IMR-90 (cell line): ENCODE measurements around the gene NANOS3. TPM values are rescaled to one million over a fixed set of nuclear protein-coding genes. Genes with fewer than 3 reads are reported as not detected.

Experiments
- ATAC-seq: fragments of 200-7000 bp; cut with Tn5 transposase; 2 replicates; pipeline ENCODE4 v1.9.1; 2020; ENCODE audit warnings: low read depth, mild to moderate bottlenecking, moderate library complexity
- BruUV-seq: library from RNA; stranded (reverse); fragments of 400-500 nt; replicated peaks from 2 replicates; lab custom pipeline; 2021; lab: Mats Ljungman, UMichigan
- CTCF ChIA-PET: fragments of 300-600 bp; formaldehyde crosslinking; extraction: SDS; loops from one replicate; lab custom pipeline; 2021; ENCODE audit warnings: antibody characterized with exemption; lab: Yijun Ruan, JAX
- POLR2A ChIA-PET: fragments of 300-600 bp; sonication (Branson Sonifier 250); formaldehyde crosslinking; loops from one replicate; lab custom pipeline; 2022; ENCODE audit warnings: antibody characterized with exemption; ENCODE audit not compliant: unreplicated experiment; lab: Charles Lee
- DNase-seq: peaks from one replicate; pipeline ENCODE4 v3.0.0; 2013
- H2AFZ ChIP-seq: replicated peaks from 2 replicates; pipeline ENCODE3; 2013; ENCODE audit warnings: low read length, mild to moderate bottlenecking; ENCODE audit not compliant: poor library complexity
- H2AK5ac ChIP-seq: 2 replicates; pipeline ENCODE4 v1.6.1; 2013; ENCODE audit warnings: low read depth, low read length, inconsistent platforms
- H2AK9ac ChIP-seq: replicated peaks from 2 replicates; pipeline ENCODE3; 2013; ENCODE audit warnings: mild to moderate bottlenecking, low read depth, low read length, moderate library complexity; ENCODE audit not compliant: poor library complexity
- H2BK120ac ChIP-seq: 2 replicates; pipeline ENCODE4 v1.6.1; 2013; ENCODE audit warnings: low read depth, low read length, inconsistent platforms
- H2BK15ac ChIP-seq: 3 replicates; pipeline ENCODE4 v1.6.1; 2013; ENCODE audit warnings: low read depth, low read length, inconsistent platforms
- H2BK20ac ChIP-seq: 2 replicates; pipeline ENCODE4 v1.6.1; 2013; ENCODE audit warnings: low read depth, mild to moderate bottlenecking, inconsistent platforms, low read length, moderate library complexity
- H2BK5ac ChIP-seq: 2 replicates; pipeline ENCODE4 v1.6.1; 2013; ENCODE audit warnings: mild to moderate bottlenecking, low read depth, low read length, inconsistent platforms; ENCODE audit not compliant: poor library complexity, severe bottlenecking
- H3K14ac ChIP-seq: replicated peaks from 2 replicates; pipeline ENCODE4 v1.6.1; 2013; ENCODE audit warnings: low read depth, low read length, inconsistent platforms
- H3K18ac ChIP-seq: 2 replicates; pipeline ENCODE4 v1.6.1; 2013; ENCODE audit warnings: low read depth, low read length, control low read depth
- H3K23ac ChIP-seq: 2 replicates; pipeline ENCODE4 v1.6.1; 2013; ENCODE audit warnings: low read depth, low read length, inconsistent platforms
- H3K27ac ChIP-seq: 2 replicates; pipeline ENCODE4 v1.5.1; 2013; ENCODE audit warnings: mild to moderate bottlenecking, control low read depth, low read length; ENCODE audit not compliant: insufficient read depth
- H3K27me3 ChIP-seq: 2 replicates; pipeline ENCODE4 v1.6.1; 2013; ENCODE audit warnings: low read length; ENCODE audit not compliant: control insufficient read depth, insufficient read depth
- H3K36me3 ChIP-seq: 2 replicates; pipeline ENCODE4 v1.6.1; 2013; ENCODE audit warnings: low read length, mixed read lengths; ENCODE audit not compliant: control insufficient read depth, insufficient read depth
- H3K4ac ChIP-seq: 2 replicates; pipeline ENCODE4 v1.6.1; 2013; ENCODE audit warnings: low read depth, low read length, inconsistent platforms
- H3K4me1 ChIP-seq: 2 replicates; pipeline ENCODE4 v1.6.1; 2013; ENCODE audit warnings: low read length, mixed read lengths; ENCODE audit not compliant: control insufficient read depth, insufficient read depth
- H3K4me2 ChIP-seq: 2 replicates; pipeline ENCODE4 v1.6.1; 2013; ENCODE audit warnings: low read depth, mild to moderate bottlenecking, control low read depth, low read length, moderate library complexity
- H3K4me3 ChIP-seq: 2 replicates; pipeline ENCODE4 v1.5.1; 2013; ENCODE audit warnings: low read depth, mild to moderate bottlenecking, control low read depth, low read length, moderate library complexity; ENCODE audit not compliant: insufficient read depth
- H3K56ac ChIP-seq: 2 replicates; pipeline ENCODE4 v1.6.1; 2013; ENCODE audit warnings: low read length, inconsistent platforms; ENCODE audit not compliant: insufficient read depth; ENCODE audit errors: extremely low read depth
- H3K79me1 ChIP-seq, 2 experiments: 2 replicates each; pipeline ENCODE4 v1.6.1; 2013; ENCODE audit warnings: low read length in 2 of 2, inconsistent platforms in 1 of 2, low read depth in 1 of 2
- H3K9ac ChIP-seq: 2 replicates; pipeline ENCODE4 v1.6.1; 2013; ENCODE audit warnings: low read depth, low read length, control low read depth
- H3K9me1 ChIP-seq: 2 replicates; pipeline ENCODE4 v1.6.1; 2013; ENCODE audit warnings: low read length, inconsistent platforms; ENCODE audit not compliant: insufficient read depth
- H3K9me3 ChIP-seq: 2 replicates; pipeline ENCODE4 v1.6.1; 2013; ENCODE audit warnings: low read length; ENCODE audit not compliant: control insufficient read depth, insufficient read depth
- H4K20me1 ChIP-seq: 2 replicates; pipeline ENCODE4 v1.6.1; 2013; ENCODE audit warnings: low read length, inconsistent platforms; ENCODE audit not compliant: insufficient read depth
- H4K5ac ChIP-seq: 2 replicates; pipeline ENCODE4 v1.6.1; 2013; ENCODE audit warnings: mild to moderate bottlenecking, low read depth, low read length, control low read depth
- H4K8ac ChIP-seq, 2 experiments: 2 replicates each; pipeline ENCODE4 v1.6.1; 2013; ENCODE audit warnings: low read depth in 2 of 2, low read length in 2 of 2, control low read depth in 1 of 2, inconsistent platforms in 1 of 2
- H4K91ac ChIP-seq: 2 replicates; pipeline ENCODE4 v1.6.1; 2013; ENCODE audit warnings: low read depth, low read length, inconsistent platforms; ENCODE audit not compliant: insufficient read depth
- BHLHE40 ChIP-seq: fragments of 150-350 bp; IDR thresholded peaks from 2 replicates; pipeline ENCODE4 v1.6.1; 2016; ENCODE audit warnings: mild to moderate bottlenecking, low read depth, low read length
- CEBPB ChIP-seq: IDR thresholded peaks from 2 replicates; pipeline ENCODE4 v1.6.1; 2012; ENCODE audit warnings: low read depth, low read length, improper control_type of control experiment
- CHD1 ChIP-seq: IDR thresholded peaks from 2 replicates; pipeline ENCODE4 v1.6.1; 2012; ENCODE audit warnings: low read depth, low read length, improper control_type of control experiment
- CTCF ChIP-seq: conservative IDR thresholded peaks from 2 replicates; pipeline ENCODE4 v1.5.1; 2012; ENCODE audit warnings: mild to moderate bottlenecking, low read depth, low read length, improper control_type of control experiment
- ELK1 ChIP-seq: fragments of 150-350 bp; IDR thresholded peaks from 2 replicates; pipeline ENCODE4 v1.6.1; 2016; ENCODE audit warnings: low read depth, mild to moderate bottlenecking, low read length, moderate library complexity, borderline replicate concordance
- FOS ChIP-seq: fragments of 150-350 bp; IDR thresholded peaks from 2 replicates; pipeline ENCODE4 v1.6.1; 2016; ENCODE audit warnings: low read depth, low read length
- MAFK ChIP-seq: IDR thresholded peaks from 2 replicates; pipeline ENCODE4 v1.6.1; 2012; ENCODE audit warnings: low read depth, low read length, improper control_type of control experiment
- MAZ ChIP-seq: IDR thresholded peaks from 2 replicates; pipeline ENCODE4 v1.6.1; 2012; ENCODE audit warnings: low read depth, mild to moderate bottlenecking, low read length, improper control_type of control experiment, moderate library complexity, borderline replicate concordance
- MXI1 ChIP-seq: IDR thresholded peaks from 2 replicates; pipeline ENCODE4 v1.6.1; 2012; ENCODE audit warnings: low read depth, mild to moderate bottlenecking, low read length, moderate library complexity, borderline replicate concordance
- NFE2L2 ChIP-seq: fragments of 150-350 bp; IDR thresholded peaks from 2 replicates; pipeline ENCODE4 v1.6.1; 2016; ENCODE audit warnings: low read depth, mild to moderate bottlenecking, low read length
- POLR2A ChIP-seq: IDR thresholded peaks from 2 replicates; pipeline ENCODE4 v1.6.1; 2012; ENCODE audit warnings: mild to moderate bottlenecking, low read depth, low read length
- RAD21 ChIP-seq: IDR thresholded peaks from 2 replicates; pipeline ENCODE4 v1.6.1; 2012; ENCODE audit warnings: low read length, improper control_type of control experiment
- RCOR1 ChIP-seq: IDR thresholded peaks from 2 replicates; pipeline ENCODE4 v1.6.1; 2012; ENCODE audit warnings: mild to moderate bottlenecking, low read length, improper control_type of control experiment; ENCODE audit not compliant: insufficient replicate concordance
- RFX5 ChIP-seq: IDR thresholded peaks from 2 replicates; pipeline ENCODE4 v1.8.0; 2012; ENCODE audit warnings: low read depth, mild to moderate bottlenecking, low read length, moderate library complexity
- SMC3 ChIP-seq: fragments of 150-350 bp; IDR thresholded peaks from 2 replicates; pipeline ENCODE4 v1.6.1; 2016; ENCODE audit warnings: low read depth, mild to moderate bottlenecking, antibody characterized with exemption, low read length, moderate library complexity
- USF2 ChIP-seq: fragments of 150-350 bp; IDR thresholded peaks from 2 replicates; pipeline ENCODE4 v1.6.1; 2017; ENCODE audit warnings: mild to moderate bottlenecking, antibody characterized with exemption, low read length, low read depth
- WGBS, 2 experiments: methylation state at CpG; one replicate each; pipeline versions ENCODE4 v1.1.5 to v1.1.7; 2013; ENCODE audit warnings: missing lambda C conversion rate in 2 of 2; ENCODE audit not compliant: insufficient read length in 1 of 2; ENCODE audit errors: extremely low coverage in 2 of 2; 5-methylcytosine and 5-hydroxymethylcytosine counted together
- dilution Hi-C: fragments of 300-500 bp; cut with HindIII; formaldehyde crosslinking; loops from one replicate; pipeline ENCODE4 v1.14.3; 2018; ENCODE audit warnings: low sequenced_read_pairs; ENCODE audit not compliant: unreplicated experiment
- in situ Hi-C: fragments of 300-500 bp; cut with MboI; formaldehyde crosslinking; loops from 3 replicates; pipeline ENCODE4 v1.14.3; 2019; ENCODE audit warnings: low sequenced_read_pairs, inconsistent platforms, mixed read lengths
- intact Hi-C: fragments of 100-400 bp; cut with micrococcal nuclease; formaldehyde crosslinking; loops from 2 replicates; pipeline ENCODE4 v1.10.0; 2022
- polyA plus RNA-seq, 3 experiments: library from polyadenylated mRNA; depleted of rRNA; stranded (reverse); fragments of >200 nt; gene quantifications; 2 replicates each; pipeline ENCODE4 v1.2.3, GENCODE V29; 2012; ENCODE audit warnings: low replicate concordance in 1 of 3
- total RNA-seq: library from RNA; depleted of rRNA; stranded (reverse); fragments of >200 nt; gene quantifications from 2 replicates; pipeline ENCODE4 v1.2.3, GENCODE V29; 2012

The NANOS3 gene
- total and polyA plus RNA-seq, 2 of the 4 experiments (the other 2 are of a cell fraction): 0.63 TPM; not detected in 1

GRCh38 chr19:13908674-13909073 lies 31.7 kb downstream of the NANOS3 start:
- dilution Hi-C loops: no loop called here
- Histone ChIP-seq H3K79me1 (peaks cover 6 to 8% of the 10 kb centered on the region in 2 experiments), H3K23ac (no peak overlapping the region), H3K56ac (no peak overlapping the region), H2AK5ac (no peak overlapping the region), H3K27ac (no peak overlapping the region), H4K5ac (no peak overlapping the region), H3K36me3 (peaks cover 22% of the 10 kb centered on the region), H2BK20ac (no peak overlapping the region), H3K14ac (no peak overlapping the region), H4K20me1 (no peaks in the 10 kb centered on the region), H4K91ac (no peak overlapping the region), H3K4me3 (no peak overlapping the region), H2BK120ac (no peak overlapping the region), H4K8ac (no peak overlapping the region), H3K27me3 (no peaks in the 10 kb centered on the region), H2AFZ (no peak overlapping the region), H3K4ac (no peak overlapping the region), H3K4me2 (no peak overlapping the region), H3K9me1 (no peaks in the 10 kb centered on the region; the same call in none of the 2 replicates), H3K9me3 (no peaks in the 10 kb centered on the region), H2AK9ac (no peak overlapping the region), H3K9ac (no peak overlapping the region), H3K4me1 (no peaks in the 10 kb centered on the region; the same call in 1 of the 2 replicates), H2BK5ac (no peak overlapping the region), H2BK15ac (no peak overlapping the region), H3K18ac (no peak overlapping the region)
- intact Hi-C loops: no loop called here
- ChIA-PET POLR2A (no interaction called here), CTCF (interaction anchor here (0.6 to 0.7 kb wide), 2 partner anchors 161 to 324 kb away, joined by 3 read pairs; no protein-coding TSS in a partner anchor)
- BruUV-seq: no TSS peak
- ATAC-seq (no peak), DNase-seq (no peak)
- in situ Hi-C loops: no loop called here
- TF ChIP-seq CTCF (no peak), SMC3 (no peak), FOS (no peak), POLR2A (no peak), MAZ (no peak), USF2 (no peak), RCOR1 (no peak), BHLHE40 (no peak), RFX5 (no peak), MAFK (no peak), CHD1 (no peak), RAD21 (no peak), NFE2L2 (no peak), CEBPB (no peak), MXI1 (no peak), ELK1 (no peak)
- 89% methylated on average over 4 of the region's 8 CpGs; no CpG with 5 or more reads in 1 of the 2 experiments for WGBS, 2 experiments
